ENCODE data around the gene TPSG1. TPM values are rescaled to one million over a fixed set of nuclear protein-coding genes. Genes with fewer than 3 reads are reported as not detected.
"Not testable (repeated sequence)": the region's sequence is repeated elsewhere in the genome, so short reads cannot be mapped to it uniquely, and the experiment has no call there.

The TPSG1 gene
- total and polyA plus RNA-seq, 5 donors: 0.21 TPM; not detected in 4

DNA sequence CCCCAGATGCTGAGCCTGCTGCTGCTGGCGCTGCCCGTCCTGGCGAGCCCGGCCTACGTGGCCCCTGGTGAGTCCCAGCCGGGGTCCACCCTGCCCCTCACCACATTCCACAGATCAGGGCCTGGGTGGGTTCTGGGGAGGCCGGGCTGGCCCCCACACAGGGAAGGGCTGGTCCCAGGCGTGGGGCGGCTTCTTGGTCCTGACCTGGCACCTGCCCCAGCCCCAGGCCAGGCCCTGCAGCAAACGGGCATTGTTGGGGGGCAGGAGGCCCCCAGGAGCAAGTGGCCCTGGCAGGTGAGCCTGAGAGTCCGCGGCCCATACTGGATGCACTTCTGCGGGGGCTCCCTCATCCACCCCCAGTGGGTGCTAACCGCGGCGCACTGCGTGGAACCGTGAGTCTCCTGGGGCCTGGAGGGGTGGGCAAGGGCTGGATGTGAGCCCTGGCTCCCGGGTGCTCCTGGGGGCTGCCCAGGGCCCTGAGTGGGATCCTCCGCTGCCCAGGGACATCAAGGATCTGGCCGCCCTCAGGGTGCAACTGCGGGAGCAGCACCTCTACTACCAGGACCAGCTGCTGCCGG is 31.3 kb upstream of the TPSG1 start:
- 81% methylated on average over 23 of the region's 23 CpGs for WGBS

DNA sequence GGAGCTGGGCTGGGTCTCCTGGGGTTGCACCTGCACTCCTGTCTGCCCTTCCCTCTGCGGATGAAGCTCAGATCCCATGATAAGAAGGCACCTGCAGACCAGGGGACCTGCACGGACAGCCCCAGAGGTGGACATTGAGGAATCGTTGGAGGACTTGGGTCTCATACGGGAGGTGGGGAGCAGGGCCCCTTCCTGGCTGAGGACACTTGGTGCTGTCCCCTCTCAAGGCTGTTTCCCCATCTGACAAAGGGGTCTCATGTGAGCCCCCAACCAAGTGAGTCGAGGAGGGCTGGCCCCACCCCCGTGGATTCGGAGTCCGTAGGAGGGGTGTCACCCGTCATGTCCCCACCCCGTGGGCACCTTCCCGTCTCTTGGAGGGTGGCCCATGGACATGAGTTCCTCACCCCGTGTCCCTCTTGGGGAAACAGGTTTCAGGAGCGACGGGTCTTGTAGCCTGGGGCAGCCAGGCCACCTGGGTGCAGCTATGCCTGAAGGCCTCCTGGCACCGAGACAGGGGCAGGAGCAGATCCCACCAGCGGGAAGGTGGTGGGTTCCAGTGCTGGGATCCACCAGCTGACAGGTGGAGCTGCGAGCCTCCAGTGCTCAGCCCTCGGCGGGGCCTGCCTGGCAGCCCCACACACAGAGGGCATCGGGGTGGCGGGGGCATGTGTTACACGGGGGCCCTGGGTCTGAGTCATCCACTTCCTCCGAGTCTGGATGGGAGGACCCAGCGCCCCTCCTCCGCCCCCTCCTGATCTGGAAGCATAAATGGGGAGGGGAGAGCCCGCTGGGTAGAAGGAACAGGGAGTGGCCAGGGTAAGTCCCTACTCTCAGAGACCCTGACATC is 30.4 kb upstream of the TPSG1 start, which contains the start of gene TPSD1:
Gene TPSD1 (plus strand): TSS at position 794 of the 847 bp plus-strand sequence. CDS start 212 bp downstream, outside the sequence.
- H3K4me3 ChIP-seq (ENCODE audit: low read length); H3K9me3 ChIP-seq (ENCODE audit: control insufficient read depth, low read length); H3K4me1 ChIP-seq (ENCODE audit: control insufficient read depth, insufficient read depth, low read length); H3K27me3 ChIP-seq (ENCODE audit: control insufficient read depth, insufficient read depth); H3K27ac ChIP-seq (ENCODE audit: low read length); intact Hi-C loops (cut with DNase I): not testable (repeated sequence)
- 66% methylated on average over 26 of the region's 26 CpGs for WGBS
- DNase-seq (peak in 1 of 3 donors; percentile 33), ATAC-seq (peak in 1 of 2 donors; percentile 17)

More for the DNA sequence above, 31.3 kb upstream of the TPSG1 start:
- H3K27ac ChIP-seq (ENCODE audit: low read length); H3K4me3 ChIP-seq (ENCODE audit: low read length); H3K9me3 ChIP-seq (ENCODE audit: control insufficient read depth, low read length); intact Hi-C loops (cut with DNase I); H3K4me1 ChIP-seq (ENCODE audit: control insufficient read depth, insufficient read depth, low read length); H3K27me3 ChIP-seq (ENCODE audit: control insufficient read depth, insufficient read depth): not testable (repeated sequence)
- ATAC-seq: peak in 1 of 2 donors; percentile 7
- peak in 1 of 3 donors; percentile 52 for DNase-seq

DNA sequence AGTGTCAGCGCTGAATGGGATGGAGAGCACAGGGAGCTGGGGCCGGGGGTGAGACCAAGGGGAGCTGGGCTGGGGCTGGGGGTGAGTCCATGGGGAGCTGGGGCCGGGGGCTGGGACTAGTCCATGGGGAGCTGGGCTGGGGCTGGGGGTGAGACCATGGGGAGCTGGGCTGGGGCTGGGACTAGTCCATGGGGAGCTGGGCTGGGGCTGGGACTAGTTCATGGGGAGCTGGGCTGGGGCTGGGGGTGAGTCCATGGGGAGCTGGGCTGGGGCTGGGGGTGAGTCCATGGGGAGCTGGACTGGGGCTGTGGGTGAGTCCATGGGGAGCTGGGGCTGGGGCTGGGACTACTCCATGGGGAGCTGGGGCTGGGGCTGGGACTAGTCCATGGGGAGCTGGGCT is 29.8 kb upstream of the TPSG1 start:
- H3K9me3 ChIP-seq (ENCODE audit: control insufficient read depth, low read length); H3K4me3 ChIP-seq (ENCODE audit: low read length); ATAC-seq; H3K27ac ChIP-seq (ENCODE audit: low read length); intact Hi-C loops (cut with DNase I); H3K27me3 ChIP-seq (ENCODE audit: control insufficient read depth, insufficient read depth); H3K4me1 ChIP-seq (ENCODE audit: control insufficient read depth, insufficient read depth, low read length); DNase-seq: not testable (repeated sequence)
- WGBS: 92% methylated on average over 3 of the region's 3 CpGs

DNA sequence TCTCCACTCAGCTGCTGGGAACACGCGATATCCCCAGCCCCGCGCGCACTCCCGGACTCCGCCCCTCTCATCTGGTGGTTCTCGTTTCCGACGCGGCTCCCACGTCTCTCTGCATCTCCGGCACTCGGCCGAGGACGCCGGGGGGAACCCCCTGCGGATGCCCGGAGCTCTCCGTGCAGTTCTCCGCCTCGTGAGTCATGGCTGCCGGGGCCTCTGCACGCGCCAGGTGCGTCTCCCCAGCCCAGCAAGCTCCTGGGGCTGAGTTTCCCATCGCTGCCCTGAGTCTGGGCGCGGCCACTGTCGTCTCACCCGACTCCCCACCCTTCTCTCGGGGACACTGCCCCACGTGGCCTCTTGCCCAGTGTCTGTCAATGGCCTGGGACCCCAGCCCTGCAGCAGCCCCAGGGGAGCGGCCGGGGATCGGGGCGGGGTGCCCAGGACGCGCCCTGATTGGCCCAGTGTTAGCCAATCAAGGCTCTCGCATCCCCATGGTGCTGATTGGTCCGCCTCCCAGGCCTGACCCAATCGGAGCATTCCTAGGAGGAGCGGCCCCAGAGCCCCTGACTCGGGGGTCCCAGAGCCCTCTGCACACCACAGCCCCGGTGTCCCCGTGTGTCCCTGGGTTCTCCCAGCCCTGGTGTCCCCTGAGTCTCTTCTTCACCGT is 28.8 kb upstream of the TPSG1 start:
- H3K27ac ChIP-seq (ENCODE audit: low read length); intact Hi-C loops (cut with DNase I); H3K4me1 ChIP-seq (ENCODE audit: control insufficient read depth, insufficient read depth, low read length); DNase-seq; H3K9me3 ChIP-seq (ENCODE audit: control insufficient read depth, low read length); H3K4me3 ChIP-seq (ENCODE audit: low read length); H3K27me3 ChIP-seq (ENCODE audit: control insufficient read depth, insufficient read depth): not testable (repeated sequence)
- ATAC-seq: peak; percentile 17 to 22
- no CpG with 5 or more reads among the region's 47 CpGs for WGBS

DNA sequence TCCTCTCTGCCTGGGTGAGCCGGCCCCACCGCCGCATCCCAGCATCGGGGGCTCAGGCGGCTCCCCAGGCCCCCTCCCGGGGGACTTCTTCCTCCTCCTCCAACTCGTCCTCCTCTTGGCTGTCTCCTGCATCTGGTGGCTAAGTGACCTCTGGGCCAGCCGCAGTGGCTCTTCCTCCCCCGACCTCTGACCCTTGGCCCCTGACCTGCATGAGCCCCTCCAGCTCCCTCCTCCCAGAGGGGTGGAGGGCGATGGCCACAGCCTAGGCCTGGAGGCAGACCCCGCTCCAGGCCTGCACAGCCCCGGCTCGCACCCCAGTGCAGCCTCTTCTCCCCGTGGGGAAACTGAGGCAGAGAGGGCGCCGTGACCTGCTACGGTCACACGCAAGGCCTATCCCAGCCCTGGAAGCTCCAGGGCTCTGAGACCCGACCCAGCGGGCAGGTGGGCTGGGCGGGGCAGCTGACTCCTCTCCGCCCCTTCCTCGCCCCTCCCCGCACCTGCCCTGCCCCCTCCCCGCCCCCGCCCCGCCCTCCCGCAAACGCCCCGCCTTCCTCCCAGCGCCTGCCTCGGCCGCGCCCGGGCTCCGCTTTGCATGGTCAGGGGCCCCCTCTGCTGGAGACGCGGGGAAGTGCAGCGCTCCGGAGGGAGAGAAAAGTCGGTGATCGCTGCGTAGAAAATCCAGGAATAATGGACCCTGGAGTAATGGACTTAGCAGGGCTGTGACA is 24.1 kb upstream of the TPSG1 start:
- H3K4me3 ChIP-seq (ENCODE audit: low read length); H3K27ac ChIP-seq (ENCODE audit: low read length); H3K9me3 ChIP-seq (ENCODE audit: control insufficient read depth, low read length); H3K4me1 ChIP-seq (ENCODE audit: control insufficient read depth, insufficient read depth, low read length); intact Hi-C loops (cut with DNase I); H3K27me3 ChIP-seq (ENCODE audit: control insufficient read depth, insufficient read depth); DNase-seq: not testable (repeated sequence)
- ATAC-seq: peak; percentile 54 to 56
- 84% methylated on average over 9 of the region's 43 CpGs for WGBS

DNA sequence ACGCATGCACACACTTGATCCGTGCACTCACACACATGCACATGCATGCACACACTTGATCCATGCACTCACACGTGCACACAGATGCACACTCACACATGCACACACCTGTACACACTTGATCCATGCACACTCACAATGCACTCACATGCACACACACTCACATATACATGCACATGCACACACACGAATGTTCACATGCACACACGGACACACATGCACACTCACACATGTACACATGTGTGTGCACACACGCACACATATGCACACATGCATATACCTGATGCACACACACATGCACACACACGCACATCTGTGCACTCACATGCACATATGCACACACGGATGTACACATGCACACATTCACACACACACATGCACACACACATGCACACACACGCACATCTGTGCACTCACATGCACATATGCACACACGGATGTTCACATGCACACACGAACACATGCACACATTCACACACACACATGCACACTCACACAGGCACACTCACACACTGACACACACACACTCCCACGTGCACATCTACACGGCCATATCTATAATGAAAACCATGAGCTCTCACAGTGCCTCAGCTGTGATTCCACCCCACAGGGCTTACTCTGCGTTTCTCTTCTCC is 23.0 kb upstream of the TPSG1 start:
- DNase-seq: not testable (repeated sequence)

DNA sequence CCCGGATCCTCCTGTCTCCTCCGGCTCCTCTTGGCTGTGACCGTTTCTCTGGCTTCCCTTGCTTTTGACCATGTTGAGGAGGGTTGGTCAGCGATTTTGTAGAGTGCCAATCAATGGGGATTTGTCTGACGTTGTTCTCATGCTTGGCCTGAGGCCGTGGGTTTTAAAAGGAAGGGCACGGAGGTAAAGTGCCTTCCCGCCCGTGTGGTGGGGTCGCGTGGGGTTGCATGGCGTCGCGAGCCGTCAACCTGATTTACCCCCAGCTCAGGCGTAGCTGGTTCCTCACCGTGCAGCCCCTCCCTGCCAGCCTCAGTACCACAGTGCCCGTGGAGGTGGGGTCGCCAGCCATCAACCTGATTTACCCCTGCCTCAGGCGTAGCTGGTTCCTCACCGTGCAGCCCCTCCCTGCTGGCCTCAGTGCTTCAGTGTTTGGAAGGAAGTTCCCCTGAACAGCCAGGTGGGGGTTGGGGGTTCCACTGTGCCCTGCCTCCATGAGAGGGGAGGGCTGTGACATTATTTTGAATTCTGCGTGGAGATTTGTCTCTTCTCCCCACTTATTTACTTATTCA is 20.5 kb upstream of the TPSG1 start:
- Histone ChIP-seq H3K9me3 (ENCODE audit: control insufficient read depth, low read length) (no peaks in the 10 kb centered on the region), H3K4me3 (ENCODE audit: low read length) (no peak overlapping the region), H3K27ac (ENCODE audit: low read length) (no peak overlapping the region), H3K27me3 (ENCODE audit: control insufficient read depth, insufficient read depth) (no peaks in the 10 kb centered on the region), H3K4me1 (ENCODE audit: control insufficient read depth, insufficient read depth, low read length) (no peaks in the 10 kb centered on the region)
- ATAC-seq: no peak
- intact Hi-C loops (cut with DNase I): no loop called here
- DNase-seq: peak in 1 of 3 donors; percentile 33
- 49% methylated on average over 22 of the region's 22 CpGs for WGBS

More for the DNA sequence above, 23.0 kb upstream of the TPSG1 start:
- H3K27ac ChIP-seq (ENCODE audit: low read length); intact Hi-C loops (cut with DNase I); H3K4me3 ChIP-seq (ENCODE audit: low read length); H3K9me3 ChIP-seq (ENCODE audit: control insufficient read depth, low read length); ATAC-seq; H3K4me1 ChIP-seq (ENCODE audit: control insufficient read depth, insufficient read depth, low read length); H3K27me3 ChIP-seq (ENCODE audit: control insufficient read depth, insufficient read depth): not testable (repeated sequence)
- 88% methylated on average over 14 of the region's 14 CpGs for WGBS

DNA sequence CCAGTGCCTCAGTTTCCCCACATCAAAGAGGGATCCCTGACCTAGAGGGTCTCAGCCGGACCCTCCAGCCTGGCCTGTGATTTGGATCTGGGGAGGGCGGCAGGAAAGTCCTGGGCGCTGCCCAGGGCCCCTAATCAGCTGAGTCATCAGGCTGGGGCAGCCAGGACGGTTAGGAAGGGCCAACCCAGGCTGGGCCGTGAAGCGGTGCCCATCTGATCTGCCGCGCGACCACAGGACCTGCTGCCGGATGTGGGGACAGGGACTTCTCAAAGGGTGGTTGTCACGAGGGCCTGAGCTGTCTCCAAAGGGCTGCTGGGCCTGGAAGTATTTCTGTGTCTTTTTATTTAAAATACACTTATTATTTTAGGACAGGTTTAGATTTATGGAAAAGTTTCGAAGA is 19.8 kb upstream of the TPSG1 start:
- 68% methylated on average over 12 of the region's 12 CpGs for WGBS
- H3K27ac ChIP-seq (ENCODE audit: low read length): no peak overlapping the region
- intact Hi-C loops (cut with DNase I): no loop called here

DNA sequence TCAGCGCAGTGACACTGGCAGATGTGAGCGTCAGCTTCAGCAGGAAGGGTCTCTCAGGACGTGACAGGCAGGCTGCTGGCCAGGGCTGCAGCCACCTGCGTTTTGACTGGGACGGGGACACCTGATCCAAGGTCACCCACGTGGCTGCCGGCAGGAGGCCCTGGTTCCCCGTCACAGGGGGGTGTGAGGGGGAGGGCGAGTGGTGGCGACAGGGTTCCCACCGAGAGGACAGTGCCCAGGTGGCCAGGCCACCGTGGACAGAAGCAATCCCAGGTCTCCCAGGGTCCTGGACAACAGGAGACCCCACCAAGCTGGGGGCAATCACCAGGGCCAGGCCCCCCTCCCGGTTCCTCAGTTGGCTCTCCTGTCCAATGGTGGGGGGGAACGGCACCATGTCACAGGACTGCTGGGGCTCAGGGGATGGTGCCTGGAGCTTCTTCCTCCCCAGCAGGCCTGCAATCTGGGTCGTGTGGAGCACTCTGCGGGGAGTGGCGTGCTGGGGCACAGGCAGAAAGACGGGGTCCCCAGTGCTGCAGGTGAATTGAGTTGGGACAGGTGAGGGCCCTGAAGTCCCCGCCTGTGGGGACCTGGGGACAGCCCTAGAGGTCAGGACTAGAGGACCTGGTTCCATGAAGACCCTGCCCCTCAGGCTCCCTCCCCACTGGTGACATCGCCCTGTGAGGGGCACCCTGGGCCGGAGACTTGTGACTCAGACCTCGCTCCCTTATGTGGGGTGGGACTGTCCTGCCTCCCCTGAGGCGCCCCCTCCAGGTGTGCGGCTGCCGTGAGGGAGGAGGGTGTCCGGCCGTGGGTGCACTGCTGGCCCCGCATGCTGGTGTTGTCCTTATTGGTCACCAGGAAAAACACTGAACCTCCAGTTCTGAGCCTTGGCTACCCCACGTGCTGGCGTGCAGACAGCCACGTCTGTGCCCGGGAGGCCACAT is 19.1 kb upstream of the TPSG1 start:
- DNase-seq; intact Hi-C loops (cut with DNase I); H3K27ac ChIP-seq (ENCODE audit: low read length); H3K4me3 ChIP-seq (ENCODE audit: low read length); H3K4me1 ChIP-seq (ENCODE audit: control insufficient read depth, insufficient read depth, low read length); ATAC-seq; H3K27me3 ChIP-seq (ENCODE audit: control insufficient read depth, insufficient read depth); H3K9me3 ChIP-seq (ENCODE audit: control insufficient read depth, low read length): not testable (repeated sequence)
- 62% methylated on average over 32 of the region's 32 CpGs for WGBS

More for the DNA sequence above, 19.8 kb upstream of the TPSG1 start:
- Histone ChIP-seq H3K4me1 (ENCODE audit: control insufficient read depth, insufficient read depth, low read length) (no peaks in the 10 kb centered on the region), H3K4me3 (ENCODE audit: low read length) (no peak overlapping the region), H3K9me3 (ENCODE audit: control insufficient read depth, low read length) (no peaks in the 10 kb centered on the region), H3K27me3 (ENCODE audit: control insufficient read depth, insufficient read depth) (no peaks in the 10 kb centered on the region)
- DNase-seq (no peak), ATAC-seq (no peak)
